OCI-LY7 (cell line): ENCODE results near the gene ZNF431. TPM values are rescaled to one million over a fixed set of nuclear protein-coding genes. Genes with fewer than 3 reads are reported as not detected.

Source experiments
- Bru-seq: library from RNA; stranded (reverse); fragments of 400-500 nt; gene quantifications from one replicate; lab custom pipeline; 2021; lab: Mats Ljungman, UMichigan
- BruChase-seq, 2 experiments: library from RNA; stranded (reverse); fragments of 400-500 nt; gene quantifications; one replicate each; lab custom pipeline; 2021; lab: Mats Ljungman, UMichigan
- BruUV-seq: library from RNA; stranded (reverse); fragments of 400-500 nt; replicated peaks from 2 replicates; lab custom pipeline; 2021; lab: Mats Ljungman, UMichigan
- CTCF ChIA-PET: fragments of 300-600 bp; sonication (Branson Sonifier 250); formaldehyde crosslinking; loops from one replicate; lab custom pipeline; 2022; ENCODE audit warnings: antibody characterized with exemption; ENCODE audit not compliant: unreplicated experiment; lab: Charles Lee
- POLR2A ChIA-PET: fragments of 300-600 bp; sonication (Branson Sonifier 250); formaldehyde crosslinking; loops from one replicate; lab custom pipeline; 2022; ENCODE audit warnings: antibody characterized with exemption; lab: Charles Lee
- DNase-seq: peaks from one replicate; pipeline ENCODE4 v3.0.0-alpha.2; 2015; ENCODE audit warnings: low spot score
- H2AFZ ChIP-seq: fragments of 200-600 bp; sonication (generic), shearing (Covaris generic); 2 replicates; pipeline ENCODE4 v1.6.1; 2014; ENCODE audit warnings: mild to moderate bottlenecking, antibody characterized with exemption, low read length, moderate library complexity
- H3K27ac ChIP-seq: fragments of 200-600 bp; sonication (generic); 2 replicates; pipeline ENCODE4 v1.5.1; 2014; ENCODE audit warnings: mixed run types, low read depth, mild to moderate bottlenecking, moderate library complexity, low read length, inconsistent platforms; ENCODE audit not compliant: poor library complexity, severe bottlenecking
- H3K36me3 ChIP-seq: fragments of 200-600 bp; sonication (generic); 2 replicates; pipeline ENCODE4 v1.6.1; 2014; ENCODE audit warnings: mild to moderate bottlenecking, antibody characterized with exemption, low read length, moderate library complexity, mixed read lengths; ENCODE audit not compliant: insufficient read depth
- H3K4me1 ChIP-seq: fragments of 200-600 bp; sonication (generic); 2 replicates; pipeline ENCODE4 v1.5.1; 2014; ENCODE audit warnings: mild to moderate bottlenecking, low read length; ENCODE audit not compliant: insufficient read depth, poor library complexity, severe bottlenecking
- H3K4me2 ChIP-seq: fragments of 200-600 bp; sonication (generic); 2 replicates; pipeline ENCODE4 v1.6.1; 2014; ENCODE audit warnings: mild to moderate bottlenecking, low read length
- H3K4me3 ChIP-seq: fragments of 200-600 bp; sonication (generic); 2 replicates; pipeline ENCODE4 v1.5.1; 2014; ENCODE audit warnings: mild to moderate bottlenecking, low read depth, low read length; ENCODE audit not compliant: poor library complexity, severe bottlenecking
- H3K79me2 ChIP-seq: fragments of 200-600 bp; sonication (generic); 2 replicates; pipeline ENCODE4 v1.6.1; 2016; ENCODE audit warnings: low read depth, mild to moderate bottlenecking, low read length, moderate library complexity, mixed read lengths; ENCODE audit not compliant: insufficient read depth
- H3K9me2 ChIP-seq: fragments of 200-600 bp; sonication (generic); 2 replicates; pipeline ENCODE4 v1.6.1; 2016; ENCODE audit warnings: mild to moderate bottlenecking, low read length, mixed read lengths; ENCODE audit not compliant: insufficient read depth
- H3K9me3 ChIP-seq: fragments of 200-600 bp; sonication (generic); 2 replicates; pipeline ENCODE4 v1.6.1; 2014; ENCODE audit warnings: mild to moderate bottlenecking, mixed run types, low read length, mixed read lengths
- H4K20me1 ChIP-seq: fragments of 200-600 bp; sonication (generic); 2 replicates; pipeline ENCODE4 v1.6.1; 2014; ENCODE audit warnings: mild to moderate bottlenecking, antibody characterized with exemption, low read length, moderate library complexity, mixed read lengths; ENCODE audit not compliant: insufficient read depth
- EZH2phosphoT487 ChIP-seq: fragments of 200-600 bp; sonication (generic); IDR thresholded peaks from 2 replicates; pipeline ENCODE4 v1.6.1; 2018; ENCODE audit warnings: low read depth, borderline replicate concordance, mild to moderate bottlenecking, mixed run types, antibody characterized with exemption, low read length, moderate library complexity, mixed read lengths
- intact Hi-C: fragments of 100-400 bp; cut with micrococcal nuclease; formaldehyde crosslinking; loops from one replicate; pipeline ENCODE4 v1.10.0; 2022; ENCODE audit not compliant: unreplicated experiment
- long read RNA-seq: library from polyadenylated mRNA; stranded (forward); transcript quantifications from one replicate; pipeline ENCODE4 v2.0.0, GENCODE V29; 2022
- total RNA-seq, 2 experiments: library from RNA; depleted of rRNA in 1 of 2; stranded (reverse); fragments of >200 nt in 1 of 2; shearing (Covaris generic) in 1 of 2; gene quantifications; 2 replicates each; pipeline ENCODE4 v1.2.3, GENCODE V29; 2014 to 2022
- TF ChIP-seq, protein P1 (sequence below): fragments of 200-600 bp; sonication (generic); conservative IDR thresholded peaks from 2 replicates; pipeline ENCODE4 v1.5.1; 2014; ENCODE audit warnings: mild to moderate bottlenecking, antibody characterized with exemption, low read length, moderate library complexity, mixed read lengths

ZNF431 gene
- 11.9 and 26.6 TPM in 2 replicates for total RNA-seq (2014; rRNA removed; shearing (Covaris generic))
- 27.0 and 34.5 TPM in 2 replicates for total RNA-seq (2022)
- percentile 90 among the genes with signal in this experiment for Bru-seq, nascent RNA
- percentile 85 among the genes with signal in this experiment for BruChase-seq, experiment 1, labeled RNA remaining after a 6-hour chase
- BruChase-seq, experiment 2, labeled RNA remaining after a 2-hour chase: percentile 88 among the genes with signal in this experiment
- long read RNA-seq, full-length matches to known transcripts: 2 of 10 reads
- long read RNA-seq, partial matches to known transcripts: 4 of 10 reads
- long read RNA-seq, other reads (novel, unspliced or antisense): 4 of 10 reads

- H3K4me2 ChIP-seq: peak within 1 kb of the TSS; percentile 68
- H4K20me1 ChIP-seq: no peaks in the 10 kb centered on the region
- TF ChIP-seq, protein P1, sequence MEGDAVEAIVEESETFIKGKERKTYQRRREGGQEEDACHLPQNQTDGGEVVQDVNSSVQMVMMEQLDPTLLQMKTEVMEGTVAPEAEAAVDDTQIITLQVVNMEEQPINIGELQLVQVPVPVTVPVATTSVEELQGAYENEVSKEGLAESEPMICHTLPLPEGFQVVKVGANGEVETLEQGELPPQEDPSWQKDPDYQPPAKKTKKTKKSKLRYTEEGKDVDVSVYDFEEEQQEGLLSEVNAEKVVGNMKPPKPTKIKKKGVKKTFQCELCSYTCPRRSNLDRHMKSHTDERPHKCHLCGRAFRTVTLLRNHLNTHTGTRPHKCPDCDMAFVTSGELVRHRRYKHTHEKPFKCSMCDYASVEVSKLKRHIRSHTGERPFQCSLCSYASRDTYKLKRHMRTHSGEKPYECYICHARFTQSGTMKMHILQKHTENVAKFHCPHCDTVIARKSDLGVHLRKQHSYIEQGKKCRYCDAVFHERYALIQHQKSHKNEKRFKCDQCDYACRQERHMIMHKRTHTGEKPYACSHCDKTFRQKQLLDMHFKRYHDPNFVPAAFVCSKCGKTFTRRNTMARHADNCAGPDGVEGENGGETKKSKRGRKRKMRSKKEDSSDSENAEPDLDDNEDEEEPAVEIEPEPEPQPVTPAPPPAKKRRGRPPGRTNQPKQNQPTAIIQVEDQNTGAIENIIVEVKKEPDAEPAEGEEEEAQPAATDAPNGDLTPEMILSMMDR: no peak
- TF ChIP-seq EZH2phosphoT487: no peak
- intact Hi-C loops: loop anchor here (5.0 kb wide), 1 partner anchor 120 kb away; the partner anchor contains the start of gene ZNF430
- H2AFZ ChIP-seq: peak within 1 kb of the TSS; percentile 71
- POLR2A ChIA-PET: interaction anchor here (0.5 to 1.5 kb wide), 8 partner anchors 10 to 872 kb away, joined by 3 to 5 read pairs (median 4); partner anchors contain the start of genes ZNF66, ZNF708 and ZNF85
- H3K79me2 ChIP-seq: peaks cover 21% of the 10 kb centered on the region
- H3K27ac ChIP-seq: peak within 1 kb of the TSS; percentile 59
- H3K9me3 ChIP-seq: peaks cover 17% of the 10 kb centered on the region
- peaks cover 38% of the 10 kb centered on the region for H3K36me3 ChIP-seq
- no peaks in the 10 kb centered on the region for H3K9me2 ChIP-seq
- BruUV-seq: no TSS peak
- DNase-seq: peak; percentile 96
- peak within 1 kb of the TSS; percentile 92 for H3K4me3 ChIP-seq
- peaks cover 8% of the 10 kb centered on the region for H3K4me1 ChIP-seq
- CTCF ChIA-PET: interaction anchor here (0.5 to 1.0 kb wide), 2 partner anchors 22 to 1241 kb away, joined by 4 read pairs; partner anchors contain the start of gene ZNF93
Measured at GRCh38 chr19:21141787-21142464, at the start of gene ZNF431. ZNF431 (plus strand) TSS chr19:21142040; CDS start chr19:21142184, 144 bp downstream.

DNA sequence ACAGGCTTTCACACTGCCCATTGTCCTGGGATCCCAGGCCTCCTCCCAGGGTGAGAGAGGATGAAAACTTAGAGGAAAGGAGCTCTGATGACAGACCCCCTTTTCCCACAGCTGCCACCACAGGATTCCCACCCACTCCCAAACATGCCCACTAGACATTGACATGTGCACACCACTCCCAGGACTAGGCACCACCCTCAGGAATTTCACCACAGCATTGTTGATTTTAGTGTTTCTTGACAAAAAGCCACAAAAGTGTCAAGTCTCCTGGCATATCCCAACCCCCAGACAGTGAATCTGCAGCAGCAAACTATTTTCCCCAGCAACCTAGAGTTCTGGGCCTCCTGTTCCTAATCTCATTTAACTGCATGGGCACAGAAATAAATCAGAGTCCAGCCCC is 49.7 kb upstream of the ZNF431 start:
- POLR2A ChIA-PET: interaction anchor here (0.7 kb wide), 2 partner anchors 99 to 1243 kb away, joined by 3 to 8 read pairs; no protein-coding TSS in a partner anchor
- H2AFZ ChIP-seq: no peak overlapping the region
- H3K27ac ChIP-seq: no peak overlapping the region
- peaks cover 25% of the 10 kb centered on the region; the same call in 1 of the 2 replicates for H3K79me2 ChIP-seq
- no peak for TF ChIP-seq EZH2phosphoT487
- TF ChIP-seq, protein P1: no peak
- intact Hi-C loops: no loop called here
- H3K4me3 ChIP-seq: no peak overlapping the region
- DNase-seq: no peak
- CTCF ChIA-PET: no interaction called here
- no peak overlapping the region for H3K4me2 ChIP-seq
- no peaks in the 10 kb centered on the region for H3K4me1 ChIP-seq
- no peaks in the 10 kb centered on the region for H4K20me1 ChIP-seq
- BruUV-seq: no TSS peak
- no peaks in the 10 kb centered on the region for H3K9me3 ChIP-seq
- no peaks in the 10 kb centered on the region for H3K9me2 ChIP-seq
- peaks cover 92% of the 10 kb centered on the region for H3K36me3 ChIP-seq
